H1 (cell line): ENCODE data around the gene CXCL16. TPM values are rescaled to one million over a fixed set of nuclear protein-coding genes. Genes with fewer than 3 reads are reported as not detected.

Experiments
- HDAC6 ChIP-seq: IDR thresholded peaks from one replicate; pipeline ENCODE4 v1.7.1; 2012; ENCODE audit warnings: low read depth, mild to moderate bottlenecking, inconsistent platforms, low read length, moderate library complexity
- TBP ChIP-seq: IDR thresholded peaks from 2 replicates; pipeline ENCODE4 v1.6.1; 2011; ENCODE audit warnings: low read depth, low read length, improper control_type of control experiment
- polyA plus RNA-seq, 7 experiments: library from polyadenylated mRNA; depleted of rRNA in 3 of 7; stranded (reverse) in 5 of 7; unstranded in 2 of 7; fragments of >200 nt in 5 of 7; fragments of 200-250 nt in 2 of 7; gene quantifications; 1 replicate in 5 of 7; 2 replicates in 1 of 7; 4 replicates in 1 of 7; pipeline versions ENCODE4 v1.2.1 to v1.2.3, GENCODE V29; 2011 to 2013; ENCODE audit warnings: missing spikeins in 2 of 7, mixed read lengths in 2 of 7
- total RNA-seq: library from RNA; stranded (reverse); fragmentation: NEBNext Ultra II Directional; extraction: Animal tissue kit (Norgen Biotek cat#: 25700); gene quantifications from 2 replicates; pipeline ENCODE4 v1.2.1, GENCODE V29; 2021

Gene CXCL16
- total and polyA plus RNA-seq, 2 of the 8 experiments (the other 6 are each of a cell fraction or from before 2014, with no cell fraction given), result 3.5 to 4.8 TPM

DNA sequence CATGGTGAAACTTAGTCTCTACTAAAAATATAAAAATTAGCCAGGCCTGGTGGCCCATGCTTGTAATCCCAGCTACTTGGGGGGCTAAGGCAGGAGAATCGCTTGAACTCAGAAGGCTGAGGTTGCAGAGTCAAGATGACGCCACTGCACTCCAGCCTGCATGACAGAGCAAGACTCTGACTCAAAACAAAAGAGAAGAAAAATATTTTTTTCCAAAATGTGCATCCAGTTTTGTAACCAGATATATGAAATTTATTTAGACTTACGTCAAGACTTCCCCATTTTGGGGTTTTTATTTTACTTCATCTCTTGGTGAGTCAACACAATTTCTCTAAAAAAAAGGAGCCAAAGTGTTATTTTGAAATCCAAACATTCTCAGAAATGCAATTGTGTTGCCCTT, 26.5 kb upstream of the CXCL16 start (continued):
- no peak for TF ChIP-seq TBP
- no peak for TF ChIP-seq HDAC6
